GM19452 (cell line): Measurements from ENCODE around the gene UBAP2.
"Not testable (repeated sequence)": the region's sequence is repeated elsewhere in the genome, so short reads cannot be mapped to it uniquely, and the experiment has no call there.

Source experiments
- ATAC-seq: cut with Tn5 transposase; IDR thresholded peaks from one replicate; pipeline ENCODE4 v1.9.1; 2021; ENCODE audit not compliant: unreplicated experiment

Gene UBAP2

DNA sequence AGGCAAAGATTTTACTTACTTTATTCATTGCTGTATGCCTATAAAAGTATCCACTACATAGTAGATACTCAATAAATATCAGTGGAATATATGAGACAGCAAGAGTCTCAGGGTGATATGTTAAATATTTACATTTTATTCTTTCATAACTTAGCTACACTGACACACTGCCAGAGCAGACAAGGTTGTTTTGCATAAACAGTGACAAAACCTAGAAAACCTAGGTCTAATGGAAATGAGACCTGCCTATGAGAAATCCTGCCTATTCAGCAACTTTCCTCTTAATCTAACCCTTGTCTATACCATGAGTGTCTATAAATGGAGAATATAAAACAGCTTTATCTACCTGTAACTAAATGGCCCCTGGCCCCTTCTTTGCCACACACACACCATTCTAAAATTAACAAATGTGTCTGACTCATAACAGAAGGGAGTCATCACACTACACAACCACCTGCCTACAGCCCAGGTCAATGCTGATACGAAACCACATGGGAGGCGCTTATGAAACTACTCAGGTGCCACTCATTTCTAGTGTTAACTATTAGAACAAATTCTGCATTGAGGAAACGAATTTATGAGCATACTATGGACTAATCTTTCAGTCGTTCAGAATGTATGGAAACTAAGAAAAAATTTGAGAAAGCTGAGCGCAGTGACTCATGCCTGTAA is 60.3 kb downstream of the UBAP2 start:
- ATAC-seq, result peak; percentile 98

DNA sequence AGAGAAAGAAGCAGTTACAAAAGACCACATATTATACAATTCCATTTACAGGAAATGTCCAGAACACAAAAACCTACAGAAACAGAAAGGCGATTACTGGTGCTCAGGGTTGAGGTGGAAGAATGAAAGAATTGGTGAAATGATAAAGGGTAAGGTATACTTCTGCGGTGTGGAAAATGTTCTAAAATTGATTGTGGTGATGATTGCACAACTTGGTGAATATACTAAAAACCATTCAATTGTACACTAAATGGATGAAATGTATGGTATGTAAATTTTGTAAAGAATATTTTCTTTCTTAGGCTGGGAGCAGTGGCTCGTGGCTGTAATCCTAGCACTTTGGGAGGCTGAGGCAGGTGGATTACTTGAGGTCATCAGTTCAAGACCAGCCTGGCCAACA is 72.3 kb downstream of the UBAP2 start:
- no peak for ATAC-seq

DNA sequence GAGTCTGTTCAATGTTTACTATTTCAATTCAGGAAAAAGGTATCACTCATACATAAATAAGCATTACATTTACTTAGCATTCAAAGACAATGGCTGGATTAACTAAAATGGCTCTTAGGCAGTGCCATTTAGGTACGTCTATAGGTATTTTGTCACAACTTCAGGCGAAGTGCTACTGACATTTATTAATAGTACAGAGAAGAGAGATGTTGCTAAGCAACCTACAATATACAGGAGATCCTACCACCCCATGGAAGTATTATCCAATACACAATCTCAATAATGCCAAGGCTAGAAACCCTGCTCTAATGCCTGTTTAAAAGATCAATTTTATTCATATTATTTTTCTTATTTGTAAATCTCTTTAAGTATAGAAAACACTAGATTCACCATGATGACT is 76.0 kb downstream of the UBAP2 start:
- no peak for ATAC-seq

DNA sequence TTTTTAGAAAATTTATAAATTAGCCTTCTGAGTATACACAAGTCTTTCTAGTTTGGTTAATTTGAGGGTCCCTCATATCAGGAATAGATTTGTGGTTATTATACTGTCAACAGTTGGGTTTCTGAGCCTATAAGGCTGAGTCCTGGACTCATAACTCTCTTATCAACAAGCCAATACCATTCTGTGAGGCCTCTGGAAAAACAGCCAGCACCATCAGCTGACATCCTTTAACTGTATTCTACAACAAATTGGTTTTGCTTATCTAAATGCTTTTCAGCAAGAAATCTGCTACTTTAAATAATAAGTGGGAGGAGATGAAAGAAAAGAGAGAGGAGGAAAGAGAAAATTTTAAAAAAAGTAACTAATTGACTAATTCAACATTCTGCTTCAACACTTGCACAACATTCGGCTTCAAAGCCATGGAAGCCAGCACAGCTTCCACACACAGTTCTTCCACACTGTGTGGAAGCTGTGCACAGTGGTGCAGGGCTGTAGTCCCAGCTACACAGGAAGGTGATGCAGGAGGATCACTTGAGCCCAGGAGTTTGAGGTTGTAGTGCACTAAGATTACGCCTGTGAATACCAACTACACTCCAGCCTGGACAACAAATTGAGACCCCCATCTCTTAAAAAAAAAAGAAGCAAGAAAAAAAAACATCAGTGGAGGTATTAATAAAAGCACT is 84.5 kb downstream of the UBAP2 start:
- ATAC-seq, result no peak

DNA sequence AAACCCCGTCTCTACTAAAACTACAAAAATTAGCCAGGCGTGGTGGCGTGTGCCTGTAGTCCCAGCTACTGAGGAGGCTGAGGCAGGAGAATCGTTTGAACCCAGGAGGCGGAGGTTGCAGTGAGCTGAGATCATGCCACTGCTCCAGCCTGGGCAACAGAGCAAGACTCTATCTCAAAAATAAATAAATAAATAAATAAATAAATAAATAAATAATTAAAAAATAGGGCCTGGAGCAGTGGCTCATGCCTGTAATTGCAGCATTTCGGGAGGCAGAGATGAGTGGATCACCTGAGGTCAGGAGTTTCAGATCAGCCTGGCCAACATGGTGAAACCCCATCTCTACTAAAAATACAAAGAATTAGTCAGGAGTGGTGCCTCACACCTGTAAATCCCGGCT is 86.2 kb downstream of the UBAP2 start:
- not testable (repeated sequence) for ATAC-seq

DNA sequence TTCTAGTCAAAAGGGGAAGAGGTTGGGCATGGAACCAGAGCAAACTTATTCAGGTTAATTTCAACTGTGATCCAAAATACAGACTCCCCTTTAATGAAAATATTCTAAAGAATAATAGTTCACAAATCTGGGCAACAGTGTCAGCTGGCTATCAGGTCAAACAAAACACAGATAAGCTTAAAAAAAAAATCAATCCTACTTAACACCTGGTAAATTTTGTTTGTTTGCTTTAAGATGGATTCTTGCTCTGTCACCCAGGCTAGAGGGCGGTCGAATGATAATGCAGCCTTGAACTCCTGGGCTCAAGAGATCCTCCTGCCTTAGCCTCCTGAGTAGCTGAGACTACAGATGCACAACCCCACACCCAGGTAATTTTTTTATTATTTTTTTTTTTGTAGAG is 89.0 kb downstream of the UBAP2 start:
- no peak for ATAC-seq

DNA sequence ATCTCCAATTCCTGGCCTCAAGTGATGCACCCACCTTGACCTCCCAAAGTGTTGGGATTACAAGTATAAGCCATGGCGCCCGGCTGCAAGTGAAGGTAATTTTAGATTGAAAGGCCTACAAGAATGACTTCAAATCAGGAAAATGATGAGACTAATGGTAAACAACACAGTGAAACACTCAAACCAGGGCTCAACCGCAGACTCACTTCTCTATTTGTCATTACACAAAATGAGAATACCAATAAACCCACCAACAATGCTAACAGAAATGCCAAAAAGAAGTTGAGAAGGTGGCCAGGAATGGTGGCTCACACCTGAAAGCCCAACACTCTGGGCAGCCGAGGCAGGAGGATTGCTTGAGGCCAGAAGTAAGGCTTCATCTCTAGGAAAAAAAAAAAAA is 92.1 kb downstream of the UBAP2 start:
- ATAC-seq, result no peak

DNA sequence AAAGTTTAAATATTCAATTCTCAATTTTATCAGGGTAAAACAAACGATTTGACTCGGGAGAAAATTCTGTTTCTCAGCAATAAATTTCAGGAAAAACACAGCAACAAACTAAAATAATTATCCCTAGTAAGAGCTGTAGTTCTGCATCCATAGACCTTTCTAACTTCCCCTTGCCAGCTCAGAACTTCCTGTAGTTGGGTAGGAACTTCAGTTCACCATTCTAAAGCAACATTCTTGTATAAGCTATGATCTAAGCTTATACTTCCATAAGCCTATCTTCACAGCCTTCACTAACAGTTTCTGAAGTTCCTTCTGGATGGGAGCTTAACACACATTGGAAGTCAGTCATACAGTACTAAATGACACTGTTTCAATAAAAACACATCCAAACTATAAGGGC is 96.6 kb downstream of the UBAP2 start:
- ATAC-seq, result no peak

DNA sequence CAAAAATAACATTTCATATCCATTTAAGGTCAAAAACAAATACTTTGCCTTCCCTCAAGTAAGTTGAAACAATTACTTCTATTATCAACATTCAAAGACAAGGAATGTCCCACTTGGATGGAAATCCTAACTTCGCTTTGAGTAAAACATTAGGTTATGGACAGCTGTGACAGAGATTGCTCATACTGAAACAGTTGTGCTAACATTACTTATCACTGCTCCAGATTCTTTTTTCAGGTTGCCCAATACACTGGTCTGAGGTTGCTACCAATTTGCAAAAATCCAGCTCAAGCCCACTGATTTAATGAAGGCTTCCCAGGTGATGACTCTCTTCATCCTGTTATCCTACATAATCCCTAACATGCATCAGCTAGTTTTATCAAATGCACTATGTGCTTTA is 98.3 kb downstream of the UBAP2 start:
- ATAC-seq, result no peak

DNA sequence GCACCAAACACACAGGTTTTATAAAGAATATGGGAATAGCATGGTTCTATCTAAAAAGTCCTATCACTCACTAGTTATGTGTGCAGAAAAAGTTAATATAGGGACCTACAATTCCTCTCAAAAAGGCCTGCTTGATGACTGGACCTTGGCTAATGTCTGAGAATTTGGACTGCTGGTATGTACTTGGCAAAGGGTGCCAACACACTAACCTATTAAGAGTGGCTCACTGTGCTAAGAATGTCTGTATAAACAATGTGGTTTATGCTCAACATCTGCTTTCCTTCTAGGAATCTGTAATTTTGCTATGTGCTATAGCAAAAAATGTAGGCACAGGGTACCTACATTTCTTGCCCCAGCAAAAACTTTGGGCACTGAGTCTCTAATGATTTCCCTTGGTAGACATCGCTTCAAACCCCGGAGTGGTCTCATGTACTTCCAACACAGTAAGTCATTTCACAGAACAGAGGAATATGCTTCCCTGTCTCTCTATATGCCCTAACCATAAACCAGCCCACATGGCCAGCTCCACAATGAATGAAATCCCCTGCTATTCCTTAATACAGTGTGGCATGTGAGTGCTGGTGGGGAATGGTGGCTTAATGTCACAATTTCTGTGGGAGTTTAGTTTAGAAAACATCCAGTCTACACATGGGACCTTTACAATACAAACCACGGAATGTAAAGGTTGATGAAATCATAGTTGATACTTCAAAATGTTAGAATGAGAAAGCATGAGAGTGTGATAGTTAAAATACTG is 101.7 kb downstream of the UBAP2 start:
- no peak for ATAC-seq

DNA sequence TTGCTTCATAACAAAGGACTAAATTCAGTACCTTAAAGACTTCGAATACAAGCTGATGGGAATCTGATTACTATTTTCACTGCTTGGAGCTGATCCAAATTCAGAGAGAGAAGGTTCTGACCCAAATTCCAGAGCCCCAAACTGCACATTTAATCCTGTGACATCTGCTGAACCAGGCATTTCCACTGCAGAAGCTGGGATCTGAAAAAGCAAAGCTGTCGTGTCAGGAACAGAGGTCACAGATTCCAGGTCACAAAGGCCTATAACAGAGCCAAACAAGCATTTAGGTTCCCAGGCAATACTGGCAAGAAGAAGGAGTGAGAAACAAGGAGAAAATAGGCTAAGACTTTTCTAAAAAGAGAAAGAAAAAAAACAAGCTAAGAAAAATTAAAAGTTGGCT is 105.3 kb downstream of the UBAP2 start:
- ATAC-seq, result no peak

DNA sequence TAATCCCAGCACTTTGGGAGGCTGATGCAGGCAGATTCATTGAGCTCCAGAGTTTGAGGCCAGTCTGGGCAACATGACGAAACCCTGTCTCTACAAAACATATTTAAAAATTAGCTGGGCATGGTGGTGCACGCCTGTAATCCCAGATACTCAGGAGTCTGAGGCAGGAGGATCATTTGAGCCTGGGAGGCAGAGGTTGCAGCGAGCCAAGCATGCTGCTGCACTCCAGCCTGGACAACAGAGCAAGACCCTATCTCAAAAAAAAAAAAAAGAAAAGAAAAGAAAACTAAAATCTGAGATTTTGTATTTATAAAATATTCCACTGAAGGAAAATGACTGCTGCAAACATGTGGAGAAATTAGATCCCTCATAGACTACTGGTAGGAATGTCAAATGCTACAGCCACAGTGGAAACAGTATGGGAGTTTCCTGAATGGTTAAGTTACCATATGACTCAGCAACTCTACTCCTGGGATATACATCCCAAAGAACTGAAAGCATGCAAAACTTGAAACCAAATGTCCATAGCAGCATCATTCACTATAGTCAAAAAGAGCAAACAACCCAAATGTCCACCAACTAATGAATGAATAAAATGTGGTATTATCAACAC is 106.1 kb downstream of the UBAP2 start:
- ATAC-seq, result no peak

DNA sequence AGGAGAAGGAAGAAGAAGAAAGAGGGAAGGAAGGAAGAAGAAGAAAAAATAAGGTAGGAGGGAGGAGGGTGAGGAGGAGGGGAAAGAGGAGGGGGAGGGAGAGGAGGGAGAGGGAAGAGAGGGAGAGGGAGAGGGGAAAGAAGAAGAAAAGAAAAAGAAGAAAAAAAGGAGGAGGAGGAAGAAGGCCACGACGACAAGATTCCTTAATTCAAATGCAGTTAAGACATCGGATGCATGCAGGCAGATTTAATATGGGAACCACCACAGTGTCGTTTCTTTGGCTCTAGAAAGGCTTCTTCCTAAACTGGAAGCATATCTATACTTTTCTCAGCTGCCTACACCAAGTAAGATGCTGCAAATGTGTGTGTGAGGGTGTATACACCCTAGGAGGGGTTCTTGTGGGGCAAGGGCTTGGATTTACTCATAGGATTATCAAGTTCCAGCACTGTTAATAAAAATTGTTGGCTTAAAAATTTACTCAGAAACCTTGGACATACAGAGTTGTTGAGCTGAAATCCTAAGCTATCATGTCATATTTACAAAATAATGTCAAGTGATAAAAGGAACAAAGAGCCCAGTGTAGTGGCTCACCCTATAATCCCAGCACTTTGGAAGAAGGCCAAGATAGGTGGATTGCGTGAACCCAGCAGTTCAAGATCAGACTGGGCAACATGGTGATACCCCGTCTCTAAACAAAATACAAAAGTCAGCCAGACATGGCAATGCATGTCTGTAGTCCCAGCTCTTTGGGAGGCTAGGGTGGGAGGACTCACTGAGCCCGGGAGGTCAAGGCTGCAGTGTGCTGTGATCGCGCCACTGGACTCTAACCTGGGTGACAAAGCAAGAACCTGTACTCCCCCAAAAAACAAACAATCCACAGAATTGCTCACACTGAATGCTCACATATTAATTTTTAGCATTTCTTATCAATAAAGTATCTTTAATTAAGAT is 108.5 kb downstream of the UBAP2 start:
- no peak for ATAC-seq

DNA sequence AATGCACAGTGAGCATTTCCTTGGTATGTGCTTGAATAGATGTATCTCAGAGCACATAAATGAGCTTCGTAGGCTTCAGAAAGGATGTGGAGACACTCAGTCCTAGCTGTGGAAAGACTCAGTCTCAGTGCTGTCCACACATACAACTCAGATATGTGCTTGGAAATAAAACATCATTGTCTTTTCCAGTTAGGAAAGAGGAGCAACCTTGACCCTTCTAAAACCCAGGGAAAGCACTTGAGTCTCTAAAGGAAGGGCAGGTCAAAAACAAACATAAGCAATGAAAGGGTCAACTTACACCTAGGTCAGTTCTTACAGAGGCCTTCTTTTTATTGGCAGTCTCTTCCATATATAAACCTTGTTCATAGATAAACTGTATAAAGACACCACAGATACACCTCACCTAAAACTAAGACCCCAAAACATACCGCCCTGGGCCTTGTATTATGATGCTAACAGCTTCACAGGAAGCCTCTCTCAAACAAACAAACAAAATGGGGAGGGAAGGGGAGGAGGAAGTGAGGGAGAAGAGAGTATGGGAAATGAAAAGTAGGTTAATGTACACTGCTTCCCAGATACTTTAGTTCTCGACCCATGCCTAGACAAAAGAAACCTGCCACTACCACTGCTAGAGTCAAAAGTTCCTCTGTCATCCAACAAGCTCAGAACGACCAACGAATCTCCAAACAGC is 114.4 kb downstream of the UBAP2 start:
- ATAC-seq, result no peak

DNA sequence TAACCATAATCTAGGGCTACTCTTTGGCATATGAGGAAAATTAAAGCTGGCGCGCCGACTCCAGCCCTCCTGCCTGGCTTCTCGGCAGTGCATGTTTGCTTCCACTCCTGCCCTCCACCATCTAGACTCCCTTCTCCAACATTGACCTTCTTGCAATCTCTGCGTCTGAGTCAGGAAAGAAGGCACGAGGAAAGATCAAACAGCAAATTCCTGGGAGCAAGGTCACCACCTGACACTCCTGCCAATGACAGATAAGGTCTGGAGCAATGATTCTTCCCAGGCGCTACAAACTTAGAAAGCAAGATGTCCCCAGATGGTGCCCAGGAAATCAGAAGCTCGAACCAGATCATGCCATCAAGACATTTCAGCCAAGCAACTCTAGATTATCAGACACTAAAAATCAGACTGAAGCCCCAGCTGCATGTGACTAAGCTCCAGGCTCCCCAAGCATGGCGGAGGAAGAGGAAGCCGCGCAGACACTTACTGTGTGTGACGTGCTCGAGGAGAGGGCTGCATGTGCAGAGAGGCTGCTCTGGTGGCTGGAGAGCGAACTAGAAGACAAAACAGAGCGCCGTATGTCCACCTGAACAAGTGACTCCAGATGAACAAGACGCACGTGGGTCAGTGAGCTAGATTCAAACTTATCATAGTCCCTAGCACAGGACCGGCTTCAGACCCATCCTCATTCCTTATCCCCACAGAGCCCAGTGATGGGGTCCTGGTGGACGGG is 116.4 kb downstream of the UBAP2 start:
- ATAC-seq, result no peak

DNA sequence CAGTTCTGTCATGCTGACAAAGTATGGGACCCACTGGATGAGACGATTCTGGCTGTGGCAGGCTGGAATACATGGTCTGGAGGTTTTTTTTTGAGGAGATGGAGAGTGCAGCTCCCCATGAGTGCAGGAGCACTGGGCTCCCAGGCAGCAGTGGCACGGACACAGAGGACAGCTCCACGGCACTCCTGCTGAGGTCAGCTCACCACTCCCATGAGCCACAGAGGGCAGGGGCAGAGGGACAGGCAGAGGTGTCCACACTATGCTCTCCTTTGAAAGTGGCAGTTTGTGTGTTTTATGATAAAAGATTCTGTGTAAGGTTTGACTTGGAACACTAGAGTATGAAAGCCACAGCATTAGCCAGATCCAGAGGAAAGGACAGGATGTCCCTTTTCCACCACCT is 117.4 kb downstream of the UBAP2 start:
- no peak for ATAC-seq

DNA sequence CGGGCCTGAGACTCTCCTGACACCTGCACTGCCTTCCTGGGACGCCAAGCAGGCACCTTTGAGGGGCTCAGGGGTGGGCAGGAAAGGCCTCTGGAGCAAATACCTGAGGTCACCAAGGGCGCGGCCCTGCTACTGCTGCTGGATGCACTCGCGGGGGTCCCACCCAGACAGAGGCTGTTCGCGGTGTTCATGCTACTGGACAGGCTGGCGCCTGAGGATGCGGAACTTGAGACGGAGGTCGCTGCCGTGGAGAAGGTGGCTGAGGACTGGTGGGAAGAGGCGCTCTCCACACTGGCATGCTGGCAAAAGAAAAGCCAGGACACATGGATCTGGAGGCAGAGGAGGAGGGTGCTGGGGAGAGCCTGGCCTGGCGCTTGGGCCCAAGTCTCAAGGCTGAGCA is 121.0 kb downstream of the UBAP2 start:
- no peak for ATAC-seq

DNA sequence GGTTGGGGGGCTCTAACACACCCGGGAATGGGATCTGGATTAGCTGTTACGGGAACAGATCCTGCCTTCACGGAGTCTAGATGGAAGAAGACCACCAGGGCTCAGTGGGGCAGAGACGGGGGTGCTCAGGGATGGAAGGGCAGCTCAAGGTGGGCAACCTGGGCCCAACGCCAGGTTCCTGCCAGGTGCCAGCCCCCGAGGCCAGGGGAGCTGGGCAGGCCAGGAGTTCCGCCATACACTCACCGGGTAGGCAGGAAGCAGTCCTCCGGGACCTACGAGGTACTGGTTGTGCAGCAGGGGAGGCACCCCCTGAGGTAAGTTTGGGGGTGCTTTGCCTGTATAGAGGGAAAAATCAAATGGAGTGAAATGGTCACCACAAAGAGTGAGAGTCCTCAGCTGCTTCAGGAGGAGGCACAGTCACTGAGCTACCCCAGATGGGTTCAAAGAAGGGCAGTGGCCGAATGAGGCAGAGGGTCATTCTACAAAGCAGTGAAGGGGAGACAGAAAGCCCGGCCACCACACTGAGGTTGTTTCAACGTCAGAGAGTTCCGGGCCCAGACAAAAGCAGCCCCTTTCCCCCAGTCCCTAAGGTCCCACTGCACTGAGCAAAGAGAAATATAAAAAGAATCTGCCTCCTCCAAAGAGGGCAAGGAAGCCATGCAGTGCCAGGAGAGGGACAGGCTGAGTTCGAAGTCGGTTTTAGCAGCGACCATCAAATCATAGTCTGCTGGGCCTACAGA is 121.8 kb downstream of the UBAP2 start:
- ATAC-seq, result no peak
